Ecto neural progenitor cell (in vitro differentiated cells): Measurements from ENCODE around the gene PTBP1.
A peak's percentile ranks its signal among the peaks of the same experiment; 100 is the strongest.

Experiments used
- DNase-seq: peaks from one replicate; pipeline ENCODE4 v3.0.0-alpha.2; 2018; ENCODE audit warnings: low spot score

Gene PTBP1

GRCh38 chr19:796692-797527 is at the start of gene PTBP1:
TSS of gene PTBP1 (plus strand) at chr19:797452. CDS start at chr19:797498, 46 bp downstream.
- DNase-seq, result peak; percentile 100

DNA sequence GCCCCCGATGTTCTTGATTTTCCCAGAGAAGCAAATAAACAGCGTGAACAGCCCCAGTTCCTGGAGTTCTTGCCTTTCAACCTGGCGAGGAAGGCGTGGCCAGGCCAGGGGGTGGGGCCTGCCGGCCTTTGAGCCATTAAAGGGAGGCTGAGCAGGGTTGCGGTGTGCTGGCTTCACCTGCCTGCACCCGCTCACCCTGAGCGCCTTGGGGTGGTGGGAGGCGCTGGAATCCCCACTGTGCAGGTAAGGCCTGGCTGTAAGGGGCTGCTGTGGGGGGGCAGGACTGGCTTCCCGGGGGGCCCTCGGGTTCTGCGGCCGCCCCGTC is 49.0 kb upstream of the PTBP1 start:
- DNase-seq, result no peak

GRCh38 chr19:749811-750210 is 47.4 kb upstream of the PTBP1 start:
- DNase-seq, result no peak

DNA sequence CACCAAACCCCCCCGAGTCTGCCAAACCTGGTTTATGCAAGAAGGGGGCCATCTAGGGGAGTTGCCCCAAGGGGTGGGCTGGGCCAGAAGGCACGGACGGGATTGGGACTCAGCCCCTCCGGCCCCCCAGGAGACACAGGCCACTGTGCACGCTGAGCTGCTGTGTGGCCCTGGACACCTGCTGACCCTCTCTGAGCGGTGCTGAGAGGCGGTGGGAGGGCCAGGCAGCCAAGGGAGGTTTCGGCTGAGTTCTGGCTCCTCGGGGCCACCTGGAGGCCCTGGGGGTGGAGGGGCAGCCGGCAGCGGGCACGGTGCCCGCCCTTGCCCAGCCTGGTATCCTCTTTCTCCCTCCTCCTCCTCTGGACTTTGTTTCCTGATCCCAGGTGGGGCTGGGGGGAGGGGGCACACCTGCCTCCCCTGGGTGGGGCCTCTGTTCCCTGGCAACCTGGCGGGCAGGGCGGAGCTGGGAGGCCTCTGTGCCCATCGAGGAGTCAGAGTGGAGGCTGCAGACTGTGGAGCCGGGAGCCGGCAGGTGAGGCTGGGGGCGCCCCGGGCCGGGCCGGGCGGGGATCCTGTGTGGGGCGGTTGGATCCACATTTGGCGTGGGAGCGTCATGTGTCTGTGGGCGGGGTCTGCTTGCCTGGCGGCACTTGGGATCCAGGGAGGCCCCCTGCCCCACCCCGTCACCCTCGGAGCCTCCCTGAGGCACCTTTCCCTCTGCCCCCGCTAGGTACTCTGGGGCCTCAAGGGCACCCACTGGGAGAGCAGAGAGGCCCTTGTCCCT is 46.4 kb upstream of the PTBP1 start, which contains the start of gene MISP:
Gene MISP (plus strand): TSS at position 473 of the 784 bp plus-strand sequence. CDS start 5,835 bp downstream, outside the sequence.
- no peak for DNase-seq

DNA sequence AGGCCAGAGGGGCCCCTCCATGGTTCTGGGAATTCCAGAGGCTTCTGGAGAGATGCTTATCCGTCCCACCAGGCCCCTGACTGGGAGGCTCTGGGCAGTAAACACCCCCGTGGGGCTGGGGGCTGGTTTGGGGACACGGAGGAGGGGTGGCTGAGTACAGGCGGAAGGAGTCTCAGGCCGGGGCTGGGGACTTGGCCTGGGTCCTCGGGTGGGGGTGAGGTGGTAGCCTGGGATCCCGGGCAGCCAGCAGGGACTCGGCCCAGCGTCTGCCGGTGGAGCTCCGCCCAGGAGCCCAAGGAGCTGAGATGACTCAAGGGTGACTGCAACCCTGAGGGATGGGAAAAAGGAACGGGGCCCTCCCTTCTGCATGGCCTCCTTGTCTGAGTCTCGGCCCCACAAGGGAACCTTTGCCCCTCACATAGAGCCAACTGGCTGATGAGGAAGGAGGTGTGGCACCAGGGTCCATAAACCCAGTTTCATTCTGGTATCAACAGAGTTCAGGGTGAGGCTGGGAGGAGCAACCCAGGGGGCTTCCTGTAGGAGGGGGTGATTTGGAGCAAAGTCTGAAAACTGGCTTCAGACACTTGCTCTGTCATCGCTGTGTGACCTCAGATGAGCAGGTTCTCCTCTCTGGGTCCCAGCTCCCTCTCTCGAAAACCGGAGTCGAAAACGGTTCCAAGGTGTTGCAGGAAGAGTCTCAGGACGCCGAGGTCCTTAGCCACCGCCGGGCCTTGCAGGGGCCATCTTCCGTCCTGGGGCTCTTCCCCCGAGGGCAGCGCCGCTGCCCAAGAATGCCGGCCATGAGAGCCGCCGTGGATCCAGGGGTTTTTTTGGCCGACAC is 45.5 kb upstream of the PTBP1 start:
- DNase-seq, result no peak

DNA sequence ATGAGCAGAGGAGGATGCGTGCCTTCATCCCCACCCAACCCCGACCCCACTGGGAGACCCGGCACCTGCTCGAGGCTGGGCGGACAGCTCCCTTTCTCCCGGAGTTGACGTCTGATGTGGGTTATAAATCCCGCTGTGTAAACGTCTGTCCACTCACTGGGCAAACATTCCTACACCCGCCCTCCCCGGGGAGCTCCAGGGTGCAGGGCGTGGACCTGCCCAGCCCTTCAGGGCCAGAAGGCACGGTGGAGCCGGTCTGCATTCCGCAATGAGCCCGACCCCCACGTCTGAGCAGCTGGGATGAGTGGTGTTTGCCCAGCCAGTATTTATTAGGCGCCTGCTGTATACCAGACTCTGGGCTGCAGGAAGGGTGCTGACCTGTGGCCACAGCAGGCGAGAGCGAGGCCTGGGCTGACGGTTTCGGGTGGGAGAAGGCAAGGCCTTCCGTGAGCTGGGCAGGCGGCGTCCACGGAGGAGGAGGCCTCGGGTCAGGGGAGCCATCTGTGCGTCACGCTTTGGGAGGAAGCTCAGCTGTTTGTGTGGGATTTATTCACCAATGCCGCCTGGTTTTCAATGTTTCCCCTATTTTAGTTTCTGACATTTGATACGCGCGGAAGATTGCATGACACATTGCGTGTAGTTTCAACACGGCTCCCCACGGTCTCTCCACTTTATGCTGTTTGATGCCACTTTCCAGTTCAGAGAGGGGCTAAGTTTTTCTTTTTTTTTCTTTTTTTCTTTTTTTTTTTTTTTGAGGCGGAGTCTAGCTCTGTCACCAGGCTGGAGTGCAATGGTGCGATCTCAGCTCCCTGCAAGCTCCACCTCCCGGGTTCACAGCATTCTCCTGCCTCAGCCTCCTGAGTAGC is 44.4 kb upstream of the PTBP1 start:
- DNase-seq, result no peak

GRCh38 chr19:754530-754929 is 42.7 kb upstream of the PTBP1 start:
- DNase-seq, result no peak

GRCh38 chr19:755063-755462 is 42.2 kb upstream of the PTBP1 start:
- DNase-seq, result no peak

DNA sequence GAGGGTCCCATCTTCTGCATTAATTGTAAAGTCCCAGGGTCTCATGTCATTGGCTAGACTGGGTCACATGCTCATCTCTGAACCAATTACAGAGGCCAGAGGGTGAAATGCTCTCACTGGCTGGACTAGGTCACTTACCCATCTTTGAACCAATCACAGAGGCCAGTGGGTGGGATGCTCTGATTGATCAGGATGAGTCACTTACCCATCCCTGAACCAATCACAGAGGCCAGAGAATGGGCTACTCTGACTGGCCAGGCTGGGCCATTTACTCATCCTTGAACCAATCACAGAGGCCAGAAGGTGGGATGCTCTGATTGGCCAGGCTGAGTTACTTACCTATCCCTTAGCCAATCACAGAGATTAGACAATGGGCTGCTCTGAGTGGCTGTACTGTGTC is 41.0 kb upstream of the PTBP1 start:
- DNase-seq, result no peak

GRCh38 chr19:756821-757688 is 40.2 kb upstream of the PTBP1 start:
- DNase-seq, result no peak

DNA sequence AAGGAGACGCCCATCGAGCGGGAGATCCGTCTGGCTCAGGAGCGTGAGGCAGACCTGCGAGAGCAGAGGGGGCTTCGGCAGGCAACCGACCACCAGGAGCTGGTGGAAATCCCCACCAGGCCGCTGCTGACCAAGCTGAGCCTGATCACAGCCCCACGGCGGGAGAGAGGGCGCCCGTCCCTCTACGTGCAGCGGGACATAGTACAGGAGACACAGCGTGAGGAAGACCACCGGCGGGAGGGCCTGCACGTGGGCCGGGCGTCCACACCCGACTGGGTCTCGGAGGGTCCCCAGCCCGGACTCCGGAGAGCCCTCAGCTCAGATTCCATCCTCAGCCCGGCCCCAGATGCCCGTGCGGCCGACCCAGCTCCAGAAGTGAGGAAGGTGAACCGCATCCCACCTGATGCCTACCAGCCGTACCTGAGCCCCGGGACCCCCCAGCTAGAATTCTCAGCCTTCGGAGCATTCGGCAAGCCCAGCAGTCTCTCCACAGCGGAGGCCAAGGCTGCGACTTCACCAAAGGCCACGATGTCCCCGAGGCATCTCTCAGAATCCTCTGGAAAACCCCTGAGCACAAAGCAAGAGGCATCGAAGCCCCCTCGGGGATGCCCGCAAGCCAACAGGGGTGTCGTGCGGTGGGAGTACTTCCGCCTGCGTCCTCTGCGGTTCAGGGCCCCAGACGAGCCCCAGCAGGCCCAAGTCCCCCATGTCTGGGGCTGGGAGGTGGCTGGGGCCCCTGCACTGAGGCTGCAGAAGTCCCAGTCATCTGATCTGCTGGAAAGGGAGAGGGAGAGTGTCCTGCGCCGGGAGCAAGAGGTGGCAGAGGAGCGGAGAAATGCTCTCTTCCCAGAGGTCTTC is 39.2 kb upstream of the PTBP1 start:
- no peak for DNase-seq

- no peak for DNase-seq
These were observed 34.1 kb upstream of the PTBP1 start for GRCh38 chr19:763181-763580.

- DNase-seq, result no peak
These were observed 33.4 kb upstream of the PTBP1 start for GRCh38 chr19:763869-764268.

GRCh38 chr19:764301-764700 is 33.0 kb upstream of the PTBP1 start:
- no peak for DNase-seq

- DNase-seq, result no peak
These were observed 32.0 kb upstream of the PTBP1 start for GRCh38 chr19:765179-765738.

GRCh38 chr19:768424-768823 is 28.8 kb upstream of the PTBP1 start:
- no peak for DNase-seq

DNA sequence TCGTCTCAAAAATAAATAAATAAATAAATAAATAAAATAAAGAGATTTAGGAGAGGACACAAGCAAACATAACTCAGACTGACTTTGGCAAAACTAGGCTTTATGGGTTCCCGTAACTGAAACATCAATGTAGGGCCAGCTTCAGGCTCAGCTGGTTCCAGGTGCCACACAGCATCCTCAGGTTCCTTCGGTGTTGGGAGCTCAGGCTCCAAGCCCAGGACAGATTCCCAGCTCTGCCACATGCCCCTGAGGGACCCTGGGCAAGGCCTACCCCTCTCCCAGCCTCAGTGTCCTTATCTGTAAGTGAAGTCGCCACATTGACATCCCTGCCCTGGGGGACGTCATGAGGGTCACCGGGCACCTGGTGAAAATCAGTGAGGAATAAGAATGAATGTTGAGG is 27.6 kb upstream of the PTBP1 start:
- DNase-seq, result no peak

DNA sequence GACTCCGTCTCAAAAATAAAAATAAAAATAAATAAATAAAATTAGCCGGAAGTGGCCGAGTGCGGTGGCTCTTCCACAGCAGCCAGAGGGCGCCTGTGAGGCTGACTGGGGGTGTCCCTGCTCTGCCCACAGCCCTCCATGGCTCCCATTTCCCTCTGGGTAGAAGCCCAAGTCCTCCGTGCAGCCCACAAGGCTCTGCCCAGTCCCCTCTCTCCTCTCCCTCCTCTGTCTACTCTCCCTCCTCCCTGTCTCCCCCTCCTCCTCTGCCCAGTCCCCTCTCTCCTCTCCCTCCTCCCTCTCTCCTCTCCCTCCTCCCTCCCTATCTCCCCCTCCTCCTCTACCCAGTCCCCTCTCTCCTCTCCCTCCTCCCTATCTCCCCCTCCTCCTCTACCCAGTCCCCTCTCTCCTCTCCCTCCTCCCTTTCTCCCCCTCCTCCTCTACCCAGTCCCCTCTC is 25.9 kb upstream of the PTBP1 start:
- no peak for DNase-seq

- no peak for DNase-seq
These were observed 25.2 kb upstream of the PTBP1 start for GRCh38 chr19:772063-772462.
